HG03469 (cell line): ENCODE data around the gene CCRL2.
"Not testable (repeated sequence)": the region's sequence is repeated elsewhere in the genome, so short reads cannot be mapped to it uniquely, and the experiment has no call there.

ENCODE experiments used
- ATAC-seq: cut with Tn5 transposase; IDR thresholded peaks from one replicate; pipeline ENCODE4 v1.9.1; 2021; ENCODE audit warnings: mild to moderate bottlenecking, moderate library complexity, moderate number of reproducible peaks; ENCODE audit not compliant: unreplicated experiment

Gene CCRL2

GRCh38 chr3:46378426-46378942, 28.6 kb upstream of the CCRL2 start:
- no peak for ATAC-seq

DNA sequence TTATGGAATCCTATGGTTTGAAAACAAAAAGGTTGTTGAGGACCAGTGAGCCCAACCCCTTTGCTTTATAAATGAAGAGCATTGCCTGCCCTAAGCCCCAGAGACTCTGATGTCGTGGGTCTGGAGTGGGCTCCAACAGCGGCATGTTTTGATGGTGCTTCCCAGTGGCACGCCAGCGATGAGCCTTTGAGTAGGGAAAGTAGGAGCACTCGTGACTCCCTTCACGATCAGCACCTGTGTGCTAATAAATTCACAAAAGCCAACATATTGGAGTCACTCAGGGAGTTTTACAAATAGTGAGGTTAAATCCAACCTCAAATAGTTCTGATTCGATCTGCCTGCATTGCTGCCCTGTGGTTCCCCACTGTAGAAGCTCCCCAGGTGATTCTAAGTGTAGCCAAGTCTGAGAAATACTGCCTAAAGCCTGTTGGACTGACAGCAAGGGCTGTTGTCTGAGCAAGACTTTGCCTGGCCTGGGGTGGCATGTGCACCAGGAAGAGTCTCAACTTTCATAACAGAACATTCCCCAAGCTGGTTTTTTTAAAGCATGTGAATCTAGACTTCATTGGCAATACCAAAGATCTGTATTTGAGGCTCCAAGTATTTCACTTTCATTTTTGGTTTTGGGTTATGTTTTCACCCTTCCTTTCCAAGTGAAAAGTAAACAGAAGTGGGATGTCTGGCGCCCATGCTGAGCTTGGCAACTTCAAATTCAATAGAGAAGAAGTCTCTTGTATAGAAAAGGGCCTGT, 26.4 kb upstream of the CCRL2 start:
- no peak for ATAC-seq

- ATAC-seq: no peak
Observed at GRCh38 chr3:46381625-46382024, 25.4 kb upstream of the CCRL2 start.

DNA sequence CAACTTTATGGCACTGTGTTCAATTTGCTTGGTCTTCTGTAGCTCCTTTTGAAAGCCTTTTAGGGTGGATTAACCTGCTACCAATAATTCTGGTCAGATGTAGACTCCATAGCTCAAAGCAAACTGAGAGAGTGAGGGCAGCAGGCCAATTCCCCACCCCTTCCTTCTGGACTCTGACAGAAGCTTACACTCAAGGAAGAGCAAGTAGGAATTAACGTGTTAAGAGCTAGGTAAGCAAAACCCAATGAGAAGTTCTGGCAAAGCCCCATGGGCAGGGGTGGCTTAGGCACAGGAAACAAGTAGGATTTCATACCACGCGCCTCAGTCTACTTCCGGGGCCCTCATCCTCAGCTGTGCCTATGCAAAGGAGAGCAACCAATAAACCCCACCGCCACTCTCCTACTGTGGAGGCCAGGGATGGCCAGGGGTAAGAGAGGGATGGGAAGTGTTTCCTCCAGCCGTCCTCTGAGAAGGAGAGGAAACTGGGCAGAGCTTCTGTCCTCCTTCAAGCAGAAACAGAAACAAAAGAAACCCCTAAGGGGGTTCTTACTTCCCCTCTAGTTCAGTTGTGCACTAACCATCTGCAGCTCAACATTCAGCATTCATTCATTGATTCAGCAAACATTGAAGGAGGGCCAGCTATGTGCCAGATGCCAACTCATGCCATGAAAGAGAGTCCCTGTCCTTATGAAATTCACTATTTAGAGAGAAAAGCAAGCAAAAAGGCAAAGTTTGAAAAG, 23.7 kb upstream of the CCRL2 start:
- no peak for ATAC-seq

GRCh38 chr3:46383951-46384330, 23.1 kb upstream of the CCRL2 start:
- no peak for ATAC-seq

DNA sequence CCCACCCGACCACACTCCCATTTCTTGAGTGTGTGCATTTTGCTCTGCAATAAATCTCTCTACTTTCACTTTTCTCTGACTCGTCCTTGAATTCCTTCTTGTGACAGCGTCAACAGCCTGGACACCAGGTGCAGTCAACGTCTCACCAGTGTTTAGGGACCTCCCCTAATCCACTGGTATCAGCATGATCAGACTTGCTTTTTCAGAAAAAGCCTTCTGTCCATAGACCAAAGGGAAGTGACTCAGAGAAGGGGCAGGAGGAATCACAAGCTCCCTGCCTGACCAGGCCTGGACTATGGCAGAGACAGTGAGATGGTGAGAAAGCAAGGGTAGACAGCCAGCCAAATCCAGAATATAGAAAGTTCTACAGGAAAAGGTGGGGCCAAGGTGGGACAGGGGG, 20.9 kb upstream of the CCRL2 start:
- no peak for ATAC-seq

DNA sequence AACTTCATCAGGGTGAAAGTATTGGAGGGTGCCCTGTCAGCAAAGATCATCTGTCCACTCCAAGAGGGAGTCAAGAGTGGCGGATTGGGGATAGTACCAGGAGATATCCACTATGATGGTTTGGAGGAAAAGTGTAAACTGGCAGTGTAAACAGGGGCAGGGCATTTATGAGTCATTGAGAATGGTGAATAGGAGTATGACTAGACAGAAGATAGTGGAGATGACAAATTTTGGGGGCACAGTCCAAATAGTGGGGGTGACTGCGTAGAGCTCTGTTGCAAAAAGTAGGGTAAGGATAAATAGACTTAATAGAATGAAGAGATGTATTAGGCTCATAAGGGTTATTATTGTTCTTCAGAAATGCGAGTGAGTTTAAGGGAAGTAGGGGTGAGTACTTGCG, 18.2 kb upstream of the CCRL2 start:
- ATAC-seq: not testable (repeated sequence)

GRCh38 chr3:46389306-46389705, 17.8 kb upstream of the CCRL2 start:
- ATAC-seq: no peak

DNA sequence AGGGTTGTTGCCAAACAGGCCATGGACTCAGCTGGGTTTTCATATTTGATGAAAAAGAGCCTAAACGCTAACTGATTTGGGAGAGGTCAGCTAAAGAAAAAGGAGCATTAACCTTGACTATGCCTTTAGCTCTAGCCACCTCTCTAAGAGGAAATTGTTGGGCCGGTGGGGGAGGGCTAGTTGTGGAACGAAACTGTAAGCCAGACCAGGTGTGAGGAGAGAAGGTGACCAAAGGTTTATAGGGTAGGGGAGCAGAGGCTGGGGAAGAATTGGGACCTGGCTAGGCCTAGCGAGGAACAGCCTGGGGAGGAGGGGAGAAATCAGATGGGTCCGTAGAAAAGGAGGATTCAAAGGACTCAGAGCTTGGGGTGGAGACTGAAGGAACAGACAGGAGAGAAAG, 15.5 kb upstream of the CCRL2 start:
- ATAC-seq: not testable (repeated sequence)

- no peak for ATAC-seq
Observed at GRCh38 chr3:46393011-46393410, 14.0 kb upstream of the CCRL2 start.

- no peak for ATAC-seq
Observed at GRCh38 chr3:46393554-46394434, 13.3 kb upstream of the CCRL2 start.

- no peak for ATAC-seq
Observed at GRCh38 chr3:46395210-46395661, 11.8 kb upstream of the CCRL2 start.

GRCh38 chr3:46395766-46396530, 11.1 kb upstream of the CCRL2 start:
- no peak for ATAC-seq

- ATAC-seq: no peak
Observed at GRCh38 chr3:46397111-46397510, 9.9 kb upstream of the CCRL2 start.

DNA sequence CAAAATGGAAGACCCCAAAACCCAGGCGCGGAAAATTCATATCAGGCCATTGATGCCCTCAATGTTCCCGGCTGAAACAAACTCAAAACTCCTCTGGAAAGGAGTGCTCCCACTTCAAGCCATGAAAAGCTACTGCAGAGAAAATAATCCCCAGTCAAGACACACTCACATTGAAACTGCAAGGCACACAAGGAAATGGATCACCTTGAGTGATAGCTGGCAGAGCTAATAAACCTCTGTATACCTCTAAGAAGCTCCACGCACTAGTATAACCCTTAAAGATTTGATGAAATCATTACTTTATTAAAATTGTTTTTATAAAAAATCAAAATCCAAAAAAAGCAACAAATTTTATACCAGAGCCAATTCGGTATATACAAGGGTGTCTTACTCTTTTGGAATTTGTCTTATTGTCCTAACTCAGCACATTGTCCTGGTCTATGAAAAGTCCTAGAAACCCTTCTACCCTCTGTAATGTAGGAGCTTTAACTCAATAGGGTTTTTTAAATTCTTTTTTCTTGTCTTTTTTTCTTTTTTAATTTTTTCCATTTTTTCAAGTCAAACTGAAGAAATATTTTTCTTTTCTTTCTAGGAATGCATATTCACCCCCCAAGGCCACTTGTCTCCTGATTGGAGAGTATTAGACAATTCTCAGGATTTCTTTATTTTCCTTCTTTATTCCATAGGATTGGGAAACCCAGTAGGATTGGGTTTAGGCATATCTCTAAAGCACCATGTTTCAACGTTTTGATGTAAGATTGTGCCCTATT, 8.7 kb upstream of the CCRL2 start:
- no peak for ATAC-seq

DNA sequence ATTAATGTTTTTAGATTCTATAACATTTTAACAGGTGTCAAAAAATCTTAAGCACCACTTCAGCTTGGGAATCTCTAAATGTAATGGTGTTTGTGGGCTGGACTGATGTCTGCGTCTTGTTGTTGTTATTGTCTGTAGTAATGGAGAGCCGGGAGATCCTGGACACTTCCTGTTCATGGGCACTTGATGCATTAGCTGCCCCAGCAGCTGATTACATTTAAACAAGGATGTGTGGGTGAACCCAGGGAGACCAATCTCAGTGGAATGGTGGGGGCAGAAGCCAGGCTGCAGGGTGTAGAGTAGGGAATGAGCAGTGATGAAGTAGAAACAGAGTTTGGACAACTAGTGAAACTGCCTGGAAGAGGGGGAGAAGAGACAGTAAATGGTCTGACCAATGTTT, 8.0 kb upstream of the CCRL2 start:
- no peak for ATAC-seq

- ATAC-seq: no peak
Observed at GRCh38 chr3:46399557-46399956, 7.5 kb upstream of the CCRL2 start.

GRCh38 chr3:46400000-46400734, 6.9 kb upstream of the CCRL2 start:
- ATAC-seq: no peak

- no peak for ATAC-seq
Observed at GRCh38 chr3:46400846-46401245, 6.2 kb upstream of the CCRL2 start.
